Suprapubic skin (tissue), 4 donors: ENCODE data around the gene CNPY4.

Experiments
- CTCF ChIP-seq, 2 donors: fragments of 200-600 bp in 1 of 2; fragments of 450-650 bp in 1 of 2; sonication (generic) in 1 of 2; IDR thresholded peaks; one replicate each; pipeline ENCODE4 v1.5.1; 2016 to 2019; ENCODE audit warnings: antibody characterized with exemption in 2 of 2, mild to moderate bottlenecking in 1 of 2, moderate library complexity in 1 of 2
- EP300 ChIP-seq: sonication (generic); formaldehyde crosslinking; IDR thresholded peaks from one replicate; pipeline ENCODE4 v1.6.1; 2017; ENCODE audit warnings: antibody characterized with exemption
- POLR2A ChIP-seq, 2 donors: fragments of 450-650 bp; IDR thresholded peaks; one replicate each; pipeline ENCODE4 v1.6.1; 2017; ENCODE audit warnings: antibody characterized with exemption in 2 of 2, mild to moderate bottlenecking in 2 of 2, moderate library complexity in 2 of 2
- POLR2AphosphoS5 ChIP-seq, 3 donors: sonication (generic); formaldehyde crosslinking; IDR thresholded peaks; one replicate each; pipeline ENCODE4 v1.6.1; 2017; ENCODE audit warnings: antibody characterized with exemption in 3 of 3

GRCh38 chr7:100119072-100119969 is at the start of gene CNPY4, which contains the start of gene TAF6:
- no peak for TF ChIP-seq CTCF (IDR thresholded peaks at IDR 0.05)
- no peak for TF ChIP-seq POLR2A (IDR thresholded peaks at IDR 0.05)
- TF ChIP-seq EP300 = no peak
- no peak for TF ChIP-seq POLR2AphosphoS5 (IDR thresholded peaks at IDR 0.05)
